ENCODE measurements around the gene DSCAML1. TPM values are rescaled to one million over a fixed set of nuclear protein-coding genes. Genes with fewer than 3 reads are reported as not detected.

Gene DSCAML1
- total RNA-seq, 1 experiment from 2014 or later = 0.15 TPM

DNA sequence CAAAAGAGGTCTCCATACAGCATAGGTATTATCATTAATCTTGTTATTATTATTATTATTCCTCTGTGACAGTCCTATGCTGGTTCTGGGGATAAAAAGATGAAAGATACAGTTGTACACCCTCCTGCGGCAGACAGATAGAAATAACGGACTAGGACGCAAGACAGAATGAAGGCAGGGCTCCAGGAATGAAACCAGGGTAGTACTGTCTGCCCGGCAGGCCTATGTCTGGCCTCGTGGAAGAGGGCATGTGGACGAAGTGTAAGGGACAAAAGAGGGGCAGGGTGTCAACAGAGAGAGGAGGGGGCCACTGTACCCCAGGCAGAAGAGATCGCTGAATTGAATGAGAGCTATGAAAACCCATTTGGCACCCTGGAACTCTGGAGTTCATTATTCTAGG, 25.2 kb downstream of the DSCAML1 start:
- no peaks in the 10 kb centered on the region; a peak in 1 of 5 replicates for H3K9me3 Mint-ChIP-seq
- no CpG with 5 or more reads among the region's 7 CpGs for WGBS (ENCODE audit: extremely low coverage, insufficient read length, low lambda C conversion rate)
- no peak overlapping the region; a peak in 1 of 7 replicates for H3K27ac Mint-ChIP-seq
- Histone ChIP-seq H3K9ac (ENCODE audit: extremely low read depth, insufficient read length, low read length) (no peak overlapping the region), H3K4ac (ENCODE audit: low read depth, low read length) (no peak overlapping the region), H3K27ac (ENCODE audit: insufficient read length, low read depth, low read length) (no peak overlapping the region), H3K23me2 (ENCODE audit: insufficient read length, low read depth, low read length, poor library complexity, severe bottlenecking) (no peaks in the 10 kb centered on the region), H3K4me2 (ENCODE audit: insufficient read depth, insufficient read length, low read length) (no peak overlapping the region), H3K23ac (ENCODE audit: insufficient read length, low read depth, low read length) (no peak overlapping the region), H2BK20ac (ENCODE audit: low read depth, low read length, poor library complexity, severe bottlenecking) (no peak overlapping the region), H3K18ac (ENCODE audit: insufficient read length, low read depth, low read length) (no peak overlapping the region), H3K56ac (ENCODE audit: insufficient read length, low read depth, low read length) (no peak overlapping the region), H3K79me2 (ENCODE audit: insufficient read depth, low read length) (no peaks in the 10 kb centered on the region), H3K79me1 (ENCODE audit: insufficient read depth, low read depth, low read length, poor library complexity, severe bottlenecking) (no peaks in the 10 kb centered on the region), H4K91ac (ENCODE audit: insufficient read length, low read depth, low read length) (no peak overlapping the region), H2BK12ac (ENCODE audit: insufficient read length, low read depth, low read length) (no peak overlapping the region), H3K14ac (ENCODE audit: insufficient read depth, low read length) (no peak overlapping the region), H2AK5ac (ENCODE audit: insufficient read length, low read length) (no peak overlapping the region), H3K27me3 (ENCODE audit: insufficient read depth, low read length) (no peaks in the 10 kb centered on the region), H2AFZ (ENCODE audit: low read length) (no peak overlapping the region), H2BK15ac (ENCODE audit: low read depth, low read length) (no peak overlapping the region), H4K20me1 (ENCODE audit: control insufficient read depth, insufficient read depth, insufficient read length) (no peaks in the 10 kb centered on the region), H3K4me1 (ENCODE audit: insufficient read depth, low read length) (no peaks in the 10 kb centered on the region), H2BK5ac (ENCODE audit: insufficient read length, low read length) (no peak overlapping the region), H2BK120ac (ENCODE audit: low read depth, low read length, poor library complexity, severe bottlenecking) (no peak overlapping the region), H3K9me3 (ENCODE audit: control insufficient read depth, low read depth, low read length) (no peaks in the 10 kb centered on the region), H4K8ac (replicated peaks; ENCODE audit: insufficient read length, low read depth, low read length) (no peak overlapping the region), H4K5ac (ENCODE audit: insufficient read length, low read depth, low read length) (no peak overlapping the region), H3T11ph (ENCODE audit: low read length) (no peak overlapping the region)
- no peaks in the 10 kb centered on the region for H3K4me1 Mint-ChIP-seq
- H3K36me3 Mint-ChIP-seq (ENCODE audit: insufficient read depth in 1 of 3, low read depth in 3 of 3) = no peaks in the 10 kb centered on the region
- no peak for DNase-seq
- peaks cover 35% of the 10 kb centered on the region for H3K27me3 Mint-ChIP-seq (ENCODE audit: low read depth)
- no peak overlapping the region for H3K4me3 Mint-ChIP-seq
- TF ChIP-seq, protein P1, sequence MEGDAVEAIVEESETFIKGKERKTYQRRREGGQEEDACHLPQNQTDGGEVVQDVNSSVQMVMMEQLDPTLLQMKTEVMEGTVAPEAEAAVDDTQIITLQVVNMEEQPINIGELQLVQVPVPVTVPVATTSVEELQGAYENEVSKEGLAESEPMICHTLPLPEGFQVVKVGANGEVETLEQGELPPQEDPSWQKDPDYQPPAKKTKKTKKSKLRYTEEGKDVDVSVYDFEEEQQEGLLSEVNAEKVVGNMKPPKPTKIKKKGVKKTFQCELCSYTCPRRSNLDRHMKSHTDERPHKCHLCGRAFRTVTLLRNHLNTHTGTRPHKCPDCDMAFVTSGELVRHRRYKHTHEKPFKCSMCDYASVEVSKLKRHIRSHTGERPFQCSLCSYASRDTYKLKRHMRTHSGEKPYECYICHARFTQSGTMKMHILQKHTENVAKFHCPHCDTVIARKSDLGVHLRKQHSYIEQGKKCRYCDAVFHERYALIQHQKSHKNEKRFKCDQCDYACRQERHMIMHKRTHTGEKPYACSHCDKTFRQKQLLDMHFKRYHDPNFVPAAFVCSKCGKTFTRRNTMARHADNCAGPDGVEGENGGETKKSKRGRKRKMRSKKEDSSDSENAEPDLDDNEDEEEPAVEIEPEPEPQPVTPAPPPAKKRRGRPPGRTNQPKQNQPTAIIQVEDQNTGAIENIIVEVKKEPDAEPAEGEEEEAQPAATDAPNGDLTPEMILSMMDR (conservative IDR thresholded peaks at IDR 0.05) = no peak

Measured in H9 (cell line).